ENCODE measurements around the gene FUOM.
A peak's percentile ranks its signal among the peaks of the same experiment; 100 is the strongest.

Gene FUOM

DNA sequence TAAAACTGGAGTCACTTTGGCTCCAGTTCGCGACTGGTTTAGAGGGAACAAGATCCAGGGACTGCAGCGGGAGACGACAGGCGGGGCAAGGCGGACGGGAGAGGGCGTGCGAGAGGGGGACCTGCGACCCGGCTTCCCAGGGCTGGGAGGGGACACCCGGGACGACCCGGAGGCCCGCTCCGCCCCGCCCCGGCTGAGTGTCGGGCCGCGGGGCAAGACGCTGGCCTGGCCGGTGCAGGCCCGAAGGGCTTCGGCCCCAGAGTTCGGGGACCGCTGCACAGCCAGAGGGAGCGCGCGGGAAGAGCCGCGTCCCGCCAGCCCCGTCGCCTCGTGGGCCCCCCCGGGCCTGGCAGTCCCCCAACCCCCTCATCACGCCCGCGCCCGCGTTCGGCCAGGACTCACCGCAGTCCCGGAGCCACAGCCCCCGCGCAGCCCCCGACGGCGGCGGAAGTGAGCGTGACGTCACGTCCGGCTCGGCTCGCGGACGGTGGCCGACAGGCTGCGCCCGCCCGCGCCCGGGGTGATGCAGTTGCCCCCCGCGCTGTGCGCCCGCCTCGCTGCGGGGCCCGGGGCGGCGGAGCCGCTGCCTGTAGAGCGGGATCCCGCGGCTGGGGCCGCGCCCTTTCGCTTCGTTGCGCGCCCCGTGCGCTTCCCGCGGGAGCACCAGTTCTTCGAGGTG is 49.3 kb downstream of the FUOM start, which contains the start of the genes TUBGCP2 and ZNF511:
TUBGCP2 (minus strand) TSS at position 452 of the 679 bp plus-strand sequence. CDS start 5,931 bp downstream, outside the sequence.
ZNF511 (plus strand) TSS at position 494 of the 679 bp plus-strand sequence; CDS start at position 524, 30 bp downstream.
- DNase-seq = peak; percentile 84
- in situ Hi-C loops (cut with HindIII; ENCODE audit: low pct_ligation_motif_present, low pct_unique_long_range_greater_than_20kb, low sequenced_read_pairs) = no loop called here

DNA sequence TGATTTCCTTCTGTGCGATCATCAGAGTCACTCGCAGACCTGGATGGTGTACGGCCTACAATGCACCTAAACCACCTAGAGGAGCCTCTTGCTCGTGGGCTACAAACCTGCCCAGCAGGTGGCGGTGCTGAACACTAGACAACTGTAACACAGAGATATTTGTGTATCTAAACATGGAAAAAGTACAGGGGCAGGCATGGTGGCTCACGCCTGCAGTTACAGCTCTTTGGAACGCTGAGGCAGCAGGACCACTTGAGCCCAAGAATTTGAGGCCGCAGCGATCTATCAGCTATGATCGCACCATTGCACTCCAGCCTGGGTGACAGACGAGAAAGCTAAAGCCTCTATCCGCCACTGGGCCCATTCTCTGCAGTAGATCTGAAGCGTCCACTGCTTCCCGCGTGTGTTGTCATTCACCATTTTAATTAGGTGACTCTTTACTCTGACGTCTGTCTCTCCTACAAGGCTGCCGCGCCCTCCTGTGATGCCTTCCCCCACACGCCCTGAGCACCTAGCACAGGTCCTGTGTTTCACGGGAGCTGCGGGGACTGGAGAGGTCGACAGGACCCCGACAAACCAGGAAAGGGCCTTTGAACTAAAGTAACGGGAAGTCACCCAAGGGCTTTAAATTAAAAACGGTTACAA is 49.9 kb downstream of the FUOM start:
- peak; percentile 82 for DNase-seq
- in situ Hi-C loops (cut with HindIII; ENCODE audit: low pct_ligation_motif_present, low pct_unique_long_range_greater_than_20kb, low sequenced_read_pairs) = no loop called here

DNA sequence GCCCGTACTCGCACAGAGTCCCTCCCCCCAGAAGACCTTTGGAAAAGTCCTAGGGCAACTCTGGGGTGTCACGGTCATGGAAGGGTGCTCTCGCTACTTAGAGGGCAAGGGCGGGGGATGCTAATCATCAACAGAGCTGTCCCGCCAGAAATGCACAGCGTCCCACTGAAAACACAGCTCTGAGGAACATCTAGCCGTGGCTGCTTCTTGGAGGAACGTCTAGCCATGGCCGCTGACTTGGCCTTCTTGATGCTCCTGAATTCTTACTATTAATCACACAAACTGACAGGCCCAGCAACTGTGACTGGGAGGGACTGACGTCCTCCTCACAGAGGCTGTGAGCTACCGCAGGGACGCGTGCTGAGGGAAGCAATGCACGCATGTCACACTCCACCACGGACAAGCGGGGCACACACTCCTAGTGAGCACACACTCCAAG is 50.9 kb downstream of the FUOM start:
- no peak for DNase-seq

DNA sequence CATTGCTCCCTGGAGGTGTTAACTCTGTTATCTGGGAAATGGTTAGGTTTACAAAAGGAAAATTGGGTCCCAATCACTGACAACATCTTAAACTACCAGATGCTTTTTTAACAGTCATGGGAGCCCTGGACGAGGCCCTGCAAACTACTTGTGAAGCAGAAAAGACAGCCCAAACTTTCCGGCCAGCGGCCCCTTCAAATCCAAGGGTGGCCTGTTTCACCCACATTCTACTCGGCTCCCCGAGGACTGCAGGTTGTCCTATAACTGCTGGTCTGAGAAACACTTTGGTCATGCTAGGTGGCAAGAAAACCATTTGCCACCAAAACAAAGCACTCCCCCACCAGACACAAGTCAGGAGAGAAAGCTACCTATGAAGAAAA is 51.7 kb downstream of the FUOM start:
- in situ Hi-C loops (cut with HindIII; ENCODE audit: low pct_ligation_motif_present, low pct_unique_long_range_greater_than_20kb, low sequenced_read_pairs) = no loop called here

More for the DNA sequence above, 50.9 kb downstream of the FUOM start:
- in situ Hi-C loops (cut with HindIII; ENCODE audit: low pct_ligation_motif_present, low pct_unique_long_range_greater_than_20kb, low sequenced_read_pairs) = no loop called here

More for the DNA sequence above, 51.7 kb downstream of the FUOM start:
- DNase-seq = no peak

Data from ACHN (cell line).